Measurements from ENCODE around the gene PLA2G2A.
"Not testable (repeated sequence)": the region's sequence is repeated elsewhere in the genome, so short reads cannot be mapped to it uniquely, and the experiment has no call there.

The PLA2G2A gene

DNA sequence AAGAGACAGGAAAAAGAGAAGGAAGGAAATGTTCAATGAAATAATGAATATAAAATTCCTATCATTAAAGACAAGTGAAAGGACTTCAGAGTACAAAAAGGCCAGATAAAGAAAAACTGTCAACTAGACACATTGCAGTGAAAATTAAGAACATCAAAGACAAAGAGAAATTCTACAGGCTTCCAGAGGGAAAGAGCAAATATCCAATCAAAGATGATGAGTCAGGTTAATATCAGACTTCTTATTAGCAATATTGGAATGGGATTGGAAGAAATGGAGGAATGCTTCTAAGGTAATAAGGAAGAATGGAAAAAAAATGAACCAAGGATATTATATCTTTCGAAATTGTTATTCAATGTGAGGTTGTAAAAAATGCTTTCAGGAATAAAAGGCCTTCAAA, 7.8 kb downstream of the PLA2G2A start:
- DNase-seq = no peak

GRCh38 chr1:19969898-19970660, 9.3 kb downstream of the PLA2G2A start:
- DNase-seq = no peak

GRCh38 chr1:19967808-19968207, 11.6 kb downstream of the PLA2G2A start:
- no peak for DNase-seq

GRCh38 chr1:19964542-19964941, 14.9 kb downstream of the PLA2G2A start:
- DNase-seq = no peak

DNA sequence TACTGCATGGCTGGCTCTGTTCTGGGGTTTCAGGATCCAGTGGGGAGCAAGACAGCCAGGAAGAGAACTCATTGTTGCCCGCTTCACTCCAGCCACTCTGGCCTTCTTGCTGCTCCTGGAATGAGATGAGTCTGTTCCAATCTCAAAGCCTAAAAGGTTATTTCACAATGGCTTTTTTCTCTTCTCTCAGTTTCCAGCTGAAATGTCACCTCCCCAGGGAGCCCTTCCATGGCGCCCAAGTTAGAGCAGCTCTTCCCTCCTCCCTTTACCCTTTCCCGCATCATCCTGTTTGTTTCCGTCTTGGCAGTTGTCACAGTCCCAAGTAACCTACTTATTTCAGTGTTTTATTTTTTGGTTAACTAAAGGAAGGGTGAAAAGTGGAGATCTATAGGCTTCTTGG, 15.8 kb downstream of the PLA2G2A start:
- no peak for DNase-seq

GRCh38 chr1:19960591-19960990, 18.8 kb downstream of the PLA2G2A start:
- no peak for DNase-seq

GRCh38 chr1:19957779-19958178, 21.6 kb downstream of the PLA2G2A start:
- DNase-seq = no peak

DNA sequence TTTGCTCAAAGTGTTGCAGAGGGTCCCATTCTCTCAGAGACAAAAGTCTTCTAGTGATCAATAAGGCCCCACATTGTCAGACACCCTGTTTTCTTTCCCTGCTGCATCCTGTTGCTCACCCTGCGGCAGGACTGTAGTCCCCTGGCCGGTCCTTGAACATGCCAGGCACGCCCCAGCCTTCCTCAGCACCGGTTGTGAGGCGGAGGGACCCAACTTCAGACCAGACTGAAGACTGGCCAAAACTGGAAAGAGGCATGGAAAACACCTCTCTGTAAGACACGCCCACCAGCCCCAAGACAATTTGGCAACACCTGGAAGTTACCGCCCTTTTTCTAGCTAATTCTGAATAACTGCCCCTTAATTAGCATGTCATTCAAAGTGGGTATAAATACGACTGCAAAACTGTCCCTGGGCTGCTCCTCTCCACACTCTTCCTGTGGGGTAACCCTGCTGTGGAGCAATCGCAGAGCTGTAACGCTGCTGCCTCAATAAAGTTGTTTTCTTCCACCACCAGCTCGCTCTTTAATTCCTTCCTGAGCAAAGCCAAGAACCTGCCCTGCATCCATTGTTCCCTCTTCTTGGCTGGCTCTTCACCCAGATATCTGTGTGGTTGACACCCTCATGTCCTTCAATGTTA, 23.8 kb downstream of the PLA2G2A start:
- DNase-seq = no peak

DNA sequence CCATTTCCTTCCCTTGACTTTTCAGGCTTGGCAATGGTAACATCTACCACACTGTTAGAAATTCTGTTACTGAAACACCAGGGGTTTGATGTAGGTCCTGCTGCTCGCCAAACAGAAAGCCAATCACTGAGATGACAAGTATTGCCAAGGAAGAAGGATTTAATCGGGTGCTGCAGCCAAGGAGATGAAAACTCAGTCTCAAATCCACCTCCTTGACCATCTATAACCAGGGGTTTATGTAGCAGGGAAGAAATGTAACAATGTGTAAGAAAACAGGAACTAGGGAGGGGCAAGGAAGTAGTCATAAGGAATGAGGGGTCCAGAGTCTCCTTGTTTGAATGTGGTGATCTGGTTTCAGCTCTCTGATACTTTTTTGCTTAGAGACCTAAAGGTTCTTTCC, 25.4 kb downstream of the PLA2G2A start:
- DNase-seq = no peak

DNA sequence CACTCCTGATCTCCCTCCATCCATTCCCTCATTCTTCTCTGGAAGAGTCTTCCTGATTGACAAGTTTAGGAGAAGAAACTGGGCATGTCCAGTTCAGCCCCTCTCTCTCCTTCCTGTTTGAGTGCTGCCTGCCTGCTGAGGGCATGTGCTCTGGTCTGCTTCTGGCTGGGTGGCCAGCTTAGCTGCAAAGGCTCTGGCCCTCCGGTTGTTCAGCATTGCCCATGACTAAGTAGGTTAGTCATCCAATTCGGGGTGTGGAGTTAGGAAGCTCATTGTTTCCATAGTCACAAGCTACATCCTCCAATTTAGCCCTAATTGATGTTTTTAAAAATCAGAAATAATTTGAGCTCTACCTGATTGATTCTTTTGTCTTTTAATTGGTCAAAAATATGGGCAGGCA, 30.4 kb downstream of the PLA2G2A start:
- no peak for DNase-seq

- DNase-seq = no peak
Measured at GRCh38 chr1:19946971-19947370, 32.4 kb downstream of the PLA2G2A start.

DNA sequence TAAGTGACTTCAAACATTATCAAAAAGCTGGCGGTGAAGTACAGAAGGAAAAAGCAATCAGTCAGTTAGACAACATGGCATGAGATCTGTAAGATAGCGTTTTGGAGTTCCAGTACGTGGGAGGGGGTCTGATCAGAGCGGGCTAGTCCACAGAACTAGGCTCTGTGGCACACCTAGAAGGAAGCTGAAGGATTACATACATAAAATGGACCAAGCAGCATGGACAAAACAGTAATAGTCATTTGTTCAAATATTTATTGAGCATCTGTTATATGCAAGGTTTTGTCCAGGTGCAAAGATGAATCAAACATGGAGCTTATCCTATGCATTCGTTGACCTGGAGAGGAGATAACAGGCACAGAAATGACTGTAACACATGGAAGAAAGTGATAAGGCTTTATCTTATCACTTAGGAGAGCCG, 33.1 kb downstream of the PLA2G2A start:
- DNase-seq = no peak

GRCh38 chr1:19945914-19946313, 33.5 kb downstream of the PLA2G2A start:
- DNase-seq = no peak

- no peak for DNase-seq
Measured at GRCh38 chr1:19942657-19943056, 36.8 kb downstream of the PLA2G2A start.

DNA sequence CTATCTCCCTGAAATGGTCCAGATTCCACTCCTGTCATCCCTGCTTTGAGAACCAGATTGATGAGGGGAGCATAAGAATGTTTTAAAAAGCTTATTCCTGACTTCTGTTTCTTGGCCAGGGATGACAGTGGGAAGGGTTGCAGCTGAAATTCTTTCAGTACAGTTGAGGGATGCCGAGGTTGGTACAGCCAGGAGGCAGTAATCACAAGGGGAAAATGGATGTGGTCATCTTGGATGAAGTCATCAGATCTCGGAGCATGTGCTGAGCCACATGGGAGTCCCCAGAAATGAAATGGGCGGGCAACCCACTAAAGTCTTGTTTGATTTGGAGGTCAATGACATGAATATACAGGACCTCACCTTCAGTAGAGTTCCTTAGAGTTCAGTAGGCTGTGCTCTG, 37.3 kb downstream of the PLA2G2A start:
- DNase-seq = no peak

DNA sequence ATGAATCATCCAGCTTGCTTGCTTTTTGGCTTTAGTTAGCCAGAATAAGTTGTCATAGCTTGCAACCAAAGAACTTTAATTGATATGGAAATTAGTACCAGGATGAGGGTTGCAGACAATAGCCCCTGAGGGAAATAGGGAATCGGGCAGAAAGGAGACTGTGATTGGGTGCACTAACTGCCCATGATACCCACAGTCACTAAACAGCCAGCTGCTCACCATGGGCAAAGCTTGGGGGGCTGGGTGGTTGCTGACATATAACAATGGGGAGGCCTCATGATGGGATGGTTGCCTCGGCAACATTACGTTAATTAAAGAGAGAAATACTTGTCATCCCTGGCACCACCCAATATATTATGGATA, 38.2 kb downstream of the PLA2G2A start:
- no peak for DNase-seq

DNA sequence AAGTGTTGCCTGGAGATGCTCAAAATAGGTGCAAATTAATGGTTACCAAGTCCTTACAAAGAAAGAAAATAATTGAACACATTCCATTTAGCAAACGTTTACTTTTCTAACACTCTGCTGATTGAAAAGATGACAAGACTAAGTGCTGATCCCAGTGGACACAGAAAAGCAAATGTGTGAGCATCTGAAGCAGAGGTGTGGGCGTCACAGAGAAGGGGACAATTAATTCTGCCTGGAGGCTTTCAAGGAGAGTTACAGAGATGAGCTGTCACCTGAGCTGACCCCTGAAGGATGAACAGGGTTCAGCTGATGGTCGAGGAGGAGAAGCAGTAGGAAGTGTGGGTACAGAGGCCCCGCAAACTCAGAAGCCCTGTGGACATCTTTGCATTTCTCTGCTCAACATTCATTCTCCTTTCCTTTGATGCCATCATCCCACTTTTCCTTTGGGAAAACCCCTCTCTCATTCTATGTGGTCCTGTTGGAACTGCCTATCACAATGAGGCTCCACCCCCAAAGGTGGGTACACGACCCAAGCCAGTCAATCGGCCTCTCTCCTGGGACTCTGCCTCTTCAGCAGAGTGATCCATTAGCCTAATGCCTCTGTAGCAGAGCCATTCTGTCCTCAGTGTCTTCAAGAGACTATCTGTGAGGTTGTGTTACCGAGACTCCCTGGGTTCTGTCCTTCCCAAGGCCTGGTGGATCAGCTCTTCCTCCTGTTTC, 38.8 kb downstream of the PLA2G2A start:
- DNase-seq = no peak

- DNase-seq = no peak
Measured at GRCh38 chr1:19938472-19938871, 40.9 kb downstream of the PLA2G2A start.

DNA sequence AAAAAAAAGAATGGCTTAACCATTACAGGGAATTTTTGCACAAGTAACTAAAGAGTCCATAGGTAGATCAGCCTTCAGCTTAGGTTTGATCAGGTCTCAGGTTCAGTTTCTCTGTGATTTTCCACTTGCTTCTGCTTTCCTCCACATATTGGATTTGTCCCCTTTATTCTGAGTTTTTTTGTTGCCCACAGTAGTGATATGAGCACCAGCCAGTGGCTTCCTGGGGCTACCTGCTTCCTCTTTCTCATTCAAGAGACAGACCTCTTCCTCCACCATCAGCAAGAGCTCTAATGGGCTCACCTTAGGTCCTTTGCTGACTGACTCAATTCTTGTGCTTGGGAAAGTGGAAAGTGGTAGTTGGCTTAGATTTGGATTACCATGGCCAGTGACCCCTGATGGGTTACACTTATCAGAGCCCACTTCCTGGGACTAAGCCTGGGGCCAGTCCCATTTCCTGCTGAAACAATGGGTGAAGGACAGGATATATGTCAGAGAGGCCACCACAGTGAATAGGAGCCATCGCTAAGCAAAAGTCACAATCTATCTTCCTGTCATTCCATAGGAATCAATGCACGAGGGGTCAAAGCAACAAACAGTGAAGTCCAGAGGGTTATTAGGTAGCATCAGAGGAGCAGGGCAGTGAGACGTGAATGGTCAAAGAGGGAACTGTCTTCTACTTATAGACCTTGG, 43.2 kb downstream of the PLA2G2A start:
- DNase-seq = no peak

DNA sequence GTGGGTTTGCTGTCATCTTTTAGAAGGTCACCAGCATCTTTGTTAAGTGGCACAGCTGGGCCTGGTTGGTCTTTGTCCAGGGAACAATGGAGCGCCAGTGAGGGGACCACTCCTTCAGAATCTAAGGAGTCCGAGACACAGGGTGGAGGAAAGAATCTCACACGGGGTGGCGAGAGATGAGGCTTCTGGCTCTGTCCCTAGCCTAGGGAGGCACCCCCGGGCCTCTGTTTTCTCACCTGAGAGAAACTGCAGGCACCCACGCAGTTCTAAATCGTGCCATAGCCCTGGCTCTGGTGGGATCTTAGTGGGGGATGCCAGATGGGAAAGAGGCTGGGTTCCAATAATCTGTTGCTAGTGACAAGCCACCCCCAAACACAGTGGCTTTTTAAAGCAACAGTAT, 45.1 kb downstream of the PLA2G2A start:
- DNase-seq = no peak

DNA sequence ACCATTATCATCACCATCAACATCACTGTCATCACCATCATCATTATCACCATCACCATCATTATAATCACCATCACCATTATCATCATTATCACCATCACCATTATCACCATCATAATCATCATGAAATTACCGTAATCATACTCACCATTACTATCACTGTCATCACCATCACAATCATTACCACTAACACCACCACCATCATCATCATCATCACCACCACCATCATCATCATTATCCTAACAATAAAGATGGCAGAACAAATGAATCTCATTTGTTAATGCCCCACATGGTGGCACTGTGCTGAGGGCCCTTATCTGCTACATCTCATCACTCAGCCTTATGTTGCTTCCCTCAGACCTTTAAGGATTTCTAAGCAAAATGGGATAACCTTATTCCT, 46.6 kb downstream of the PLA2G2A start:
- no peak for DNase-seq

GRCh38 chr1:19927130-19927421, 52.3 kb downstream of the PLA2G2A start:
- not testable (repeated sequence) for DNase-seq

DNA sequence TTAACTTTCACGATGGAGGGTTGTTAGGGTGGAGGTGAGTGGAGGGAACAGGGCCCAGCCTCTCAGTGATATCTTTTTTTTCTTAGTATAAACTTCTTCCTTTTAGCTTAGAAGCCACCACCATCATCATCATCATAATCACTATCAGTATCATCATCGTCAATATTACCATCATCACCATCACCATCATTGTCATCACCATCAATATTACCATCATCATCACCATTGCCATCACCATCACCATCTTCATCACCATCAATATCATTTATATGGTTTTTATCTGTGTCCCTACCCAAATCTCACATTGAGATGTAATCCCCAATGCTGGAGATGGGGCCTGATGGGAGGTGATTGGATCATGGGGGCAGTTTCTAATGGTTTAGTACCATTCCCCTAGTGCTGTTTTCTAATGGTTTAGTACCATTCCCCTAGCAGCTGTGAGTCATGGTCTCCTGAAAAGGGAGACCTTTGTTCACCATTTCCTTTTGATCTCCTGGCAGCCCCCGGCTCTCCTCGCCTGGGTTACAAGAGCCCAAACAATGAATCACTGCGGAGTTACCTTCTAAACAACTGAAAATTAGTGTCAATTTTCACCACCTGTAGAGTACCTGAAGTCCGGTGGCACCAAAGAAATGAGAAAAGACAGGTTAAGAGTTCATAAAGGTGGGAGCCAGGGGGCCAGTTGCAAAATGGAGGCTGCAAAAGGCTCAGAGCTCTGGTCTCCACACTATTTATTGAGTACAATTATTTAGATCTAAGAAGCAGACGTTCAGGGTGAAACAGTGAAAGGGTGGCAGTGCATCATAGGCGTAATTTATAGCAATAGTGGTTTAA, 52.9 kb downstream of the PLA2G2A start:
- DNase-seq = no peak
